BE2C (cell line): ENCODE measurements around the gene RELN.

Source experiments
- DNase-seq: peaks from one replicate; pipeline ENCODE4 v3.0.0-alpha.2; 2020
- H3K27me3 ChIP-seq: fragments of 250-450 bp; sonication (Bioruptor Pico); 2 replicates; pipeline ENCODE4 v1.5.1; 2020; ENCODE audit warnings: mild to moderate bottlenecking
- H3K36me3 ChIP-seq: fragments of 250-450 bp; sonication (Bioruptor Pico); 2 replicates; pipeline ENCODE4 v1.5.1; 2020; ENCODE audit warnings: mild to moderate bottlenecking
- H3K4me1 ChIP-seq: fragments of 250-450 bp; sonication (Bioruptor Pico); 2 replicates; pipeline ENCODE4 v1.5.1; 2020
- H3K4me3 ChIP-seq: 2 replicates; pipeline ENCODE4 v1.5.1; 2011; ENCODE audit warnings: low read depth, low read length
- H3K9me3 ChIP-seq: fragments of 250-450 bp; sonication (Bioruptor Pico); 2 replicates; pipeline ENCODE4 v1.5.1; 2020
- TF ChIP-seq, protein P1 (sequence below): IDR thresholded peaks from 2 replicates; pipeline ENCODE4 v1.5.1; 2012; ENCODE audit warnings: mild to moderate bottlenecking, low read depth, low read length

The RELN gene

DNA sequence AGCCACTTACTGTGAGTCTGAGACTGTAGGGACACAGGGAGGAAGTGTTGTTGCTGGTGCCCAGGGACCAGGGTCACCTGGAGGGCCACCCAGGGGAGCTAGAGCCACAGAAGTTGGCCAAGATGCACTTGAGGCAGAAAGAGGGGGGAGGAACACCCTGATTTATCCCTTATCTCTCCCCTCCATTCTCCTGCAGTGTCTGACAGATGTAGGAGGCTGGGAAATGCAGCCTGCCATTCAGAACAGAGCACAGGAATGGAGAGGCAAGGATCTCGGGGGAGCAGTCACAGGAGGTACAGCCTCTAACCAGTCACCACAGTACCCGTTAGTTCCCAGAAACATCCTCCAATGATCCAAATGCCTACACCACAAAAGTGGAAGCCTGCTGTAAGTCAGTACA lies 425.0 kb downstream of the RELN start:
- Histone ChIP-seq H3K9me3 (no peaks in the 10 kb centered on the region), H3K36me3 (peaks cover 56% of the 10 kb centered on the region), H3K4me1 (no peaks in the 10 kb centered on the region), H3K27me3 (no peaks in the 10 kb centered on the region), H3K4me3 (no peak overlapping the region)
- DNase-seq: no peak
- TF ChIP-seq, protein P1, sequence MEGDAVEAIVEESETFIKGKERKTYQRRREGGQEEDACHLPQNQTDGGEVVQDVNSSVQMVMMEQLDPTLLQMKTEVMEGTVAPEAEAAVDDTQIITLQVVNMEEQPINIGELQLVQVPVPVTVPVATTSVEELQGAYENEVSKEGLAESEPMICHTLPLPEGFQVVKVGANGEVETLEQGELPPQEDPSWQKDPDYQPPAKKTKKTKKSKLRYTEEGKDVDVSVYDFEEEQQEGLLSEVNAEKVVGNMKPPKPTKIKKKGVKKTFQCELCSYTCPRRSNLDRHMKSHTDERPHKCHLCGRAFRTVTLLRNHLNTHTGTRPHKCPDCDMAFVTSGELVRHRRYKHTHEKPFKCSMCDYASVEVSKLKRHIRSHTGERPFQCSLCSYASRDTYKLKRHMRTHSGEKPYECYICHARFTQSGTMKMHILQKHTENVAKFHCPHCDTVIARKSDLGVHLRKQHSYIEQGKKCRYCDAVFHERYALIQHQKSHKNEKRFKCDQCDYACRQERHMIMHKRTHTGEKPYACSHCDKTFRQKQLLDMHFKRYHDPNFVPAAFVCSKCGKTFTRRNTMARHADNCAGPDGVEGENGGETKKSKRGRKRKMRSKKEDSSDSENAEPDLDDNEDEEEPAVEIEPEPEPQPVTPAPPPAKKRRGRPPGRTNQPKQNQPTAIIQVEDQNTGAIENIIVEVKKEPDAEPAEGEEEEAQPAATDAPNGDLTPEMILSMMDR: no peak

DNA sequence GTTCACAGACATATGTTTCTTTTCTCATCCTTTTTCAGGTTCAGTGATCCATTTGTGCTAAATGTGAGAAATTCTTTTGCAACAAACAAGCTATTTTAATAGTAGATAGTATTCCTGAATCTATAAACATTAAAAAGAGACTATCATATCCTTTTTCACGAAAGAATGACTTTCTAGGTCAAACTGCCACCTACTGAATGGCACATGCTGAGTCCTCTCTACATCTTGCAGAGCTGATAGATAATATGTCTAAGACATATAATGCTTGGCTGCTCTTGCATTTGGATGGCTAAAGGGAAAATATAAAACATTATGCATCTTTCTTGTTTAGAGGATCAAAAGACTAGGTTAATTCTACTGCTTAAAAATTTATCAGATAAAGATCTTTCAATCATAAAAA lies 429.3 kb downstream of the RELN start:
- H3K9me3 ChIP-seq: no peaks in the 10 kb centered on the region
- H3K36me3 ChIP-seq: peaks cover 66% of the 10 kb centered on the region
- no peaks in the 10 kb centered on the region for H3K27me3 ChIP-seq
- H3K4me1 ChIP-seq: no peaks in the 10 kb centered on the region
- DNase-seq: no peak
- H3K4me3 ChIP-seq: no peak overlapping the region
- TF ChIP-seq, protein P1: no peak

DNA sequence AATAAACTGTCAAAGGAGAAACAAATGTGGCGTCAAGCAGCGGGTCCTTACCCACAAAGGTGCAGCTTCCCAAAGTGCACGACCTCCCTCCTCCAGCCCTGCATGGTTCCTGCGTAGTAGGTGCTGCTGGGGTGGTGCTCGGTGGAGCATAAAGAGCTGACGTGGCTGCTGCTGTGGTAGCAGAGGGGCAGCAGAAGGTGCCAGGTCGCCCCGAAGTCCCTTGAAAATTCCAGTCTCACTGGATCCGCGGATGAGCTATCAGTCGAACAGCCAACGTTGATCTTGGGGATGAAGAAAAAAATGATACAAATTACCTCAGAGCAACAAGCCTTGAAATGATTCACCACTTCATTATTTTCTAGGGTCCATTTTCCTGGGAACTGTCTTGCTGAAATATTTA lies 438.4 kb downstream of the RELN start:
- peaks cover 69% of the 10 kb centered on the region for H3K36me3 ChIP-seq
- no peak for DNase-seq
- TF ChIP-seq, protein P1: no peak

DNA sequence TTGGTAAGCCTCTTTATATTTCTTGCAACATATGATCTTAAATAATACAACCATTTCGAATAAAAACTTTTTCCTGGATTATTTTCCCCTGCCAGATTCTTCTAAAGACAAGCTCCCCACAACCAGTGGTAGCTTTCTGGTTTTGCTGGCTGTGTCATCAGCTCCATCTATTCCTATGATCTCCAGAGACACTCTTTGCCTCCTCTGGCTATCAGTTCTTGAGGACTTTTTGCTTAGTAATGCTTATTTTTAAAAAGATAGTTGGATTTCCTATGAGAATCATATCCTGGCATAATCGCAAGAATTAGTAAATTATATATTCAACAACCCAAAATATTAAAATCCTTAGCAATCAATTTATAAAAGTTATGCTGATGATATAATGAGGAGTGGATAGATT lies 439.7 kb downstream of the RELN start:
- Histone ChIP-seq H3K4me3 (no peak overlapping the region), H3K27me3 (no peaks in the 10 kb centered on the region), H3K4me1 (no peaks in the 10 kb centered on the region), H3K9me3 (no peaks in the 10 kb centered on the region), H3K36me3 (peaks cover 65% of the 10 kb centered on the region)
- no peak for DNase-seq
- TF ChIP-seq, protein P1: no peak

More for the DNA sequence above, 438.4 kb downstream of the RELN start:
- Histone ChIP-seq H3K4me1 (no peaks in the 10 kb centered on the region), H3K27me3 (no peaks in the 10 kb centered on the region), H3K9me3 (no peaks in the 10 kb centered on the region), H3K4me3 (no peak overlapping the region)

DNA sequence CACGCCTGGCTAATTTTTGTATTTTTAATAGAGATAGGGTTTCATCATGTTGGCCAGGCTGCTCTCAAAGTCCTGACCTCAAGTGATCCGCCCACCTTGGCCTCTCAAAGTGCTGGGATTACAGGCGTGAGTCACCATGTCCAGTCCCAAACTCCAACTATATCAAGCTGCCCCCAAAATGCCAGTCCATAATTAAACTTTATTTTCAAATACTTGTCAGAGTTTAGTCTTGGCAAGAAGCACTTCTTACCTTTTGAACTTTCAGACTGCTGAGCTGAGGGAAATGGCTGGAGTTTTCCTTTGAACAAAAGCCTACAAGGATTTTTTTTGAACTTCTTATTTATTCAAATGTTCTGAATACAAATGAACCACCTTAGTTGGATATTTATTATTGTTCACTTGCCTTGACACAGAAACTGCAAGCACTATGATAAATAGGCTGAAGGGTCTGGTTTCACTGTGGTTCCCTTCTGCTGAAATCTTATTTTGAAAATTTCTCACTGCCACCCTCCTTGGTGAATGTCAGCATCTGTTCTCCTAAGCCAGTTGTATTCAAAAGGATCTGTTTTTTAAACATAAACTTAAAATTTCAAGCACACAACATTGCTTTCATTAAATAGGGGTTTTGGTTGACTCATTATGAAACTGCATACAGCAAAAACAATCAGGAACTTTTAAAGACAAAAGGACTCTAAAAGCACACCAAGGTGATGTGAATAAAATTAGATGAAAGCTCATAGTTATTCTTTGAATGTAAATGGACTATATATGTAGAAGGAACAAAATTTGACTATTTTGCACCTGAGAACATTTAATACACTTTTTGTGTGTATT lies 441.8 kb downstream of the RELN start:
- Histone ChIP-seq H3K4me1 (no peaks in the 10 kb centered on the region), H3K4me3 (no peak overlapping the region), H3K36me3 (peaks cover 64% of the 10 kb centered on the region), H3K9me3 (no peaks in the 10 kb centered on the region), H3K27me3 (no peaks in the 10 kb centered on the region)
- TF ChIP-seq, protein P1: no peak
- DNase-seq: no peak

DNA sequence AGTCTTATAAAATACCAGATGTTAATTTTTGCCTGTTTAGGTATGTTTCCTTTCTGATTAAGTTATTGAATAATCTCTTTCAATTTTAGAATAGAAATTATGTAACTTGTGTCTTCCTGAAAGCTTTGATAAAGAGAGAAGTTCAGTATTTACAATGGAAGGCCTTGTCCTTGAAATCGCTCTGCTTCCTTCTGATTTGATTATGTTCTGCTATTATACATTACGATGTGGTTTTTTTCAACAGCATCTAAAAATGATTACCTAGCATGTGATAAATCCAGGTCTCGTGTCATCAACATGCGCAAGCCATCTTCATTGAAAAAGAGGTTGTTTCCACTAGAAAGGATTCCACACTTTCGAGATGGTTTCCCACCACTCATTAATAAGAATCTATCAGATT lies 447.0 kb downstream of the RELN start:
- Histone ChIP-seq H3K36me3 (peaks cover 75% of the 10 kb centered on the region), H3K9me3 (no peaks in the 10 kb centered on the region), H3K4me1 (no peaks in the 10 kb centered on the region), H3K4me3 (no peak overlapping the region), H3K27me3 (no peaks in the 10 kb centered on the region)
- TF ChIP-seq, protein P1: no peak
- DNase-seq: no peak
